T-helper 1 cell treated with Interleukin-12 subunit alpha and Interleukin-12 subunit beta and Interleukin-4 antibody, amounts not matched to agents 30 μg/mL and 1 μg/mL, for 36 hours (primary cell): Measurements from ENCODE around the gene ZNF544.
A peak's percentile ranks its signal among the peaks of the same experiment; 100 is the strongest.

ENCODE experiments used
- H3K27ac Mint-ChIP-seq: one replicate; pipeline ENCODE4 v1.8.0; 2021; ENCODE audit warnings: mild to moderate bottlenecking, mixed read lengths
- H3K27me3 Mint-ChIP-seq: one replicate; pipeline ENCODE4 v1.8.0; 2021; ENCODE audit warnings: low read depth, mixed read lengths
- H3K36me3 Mint-ChIP-seq: one replicate; pipeline ENCODE4 v1.8.0; 2021; ENCODE audit warnings: low read depth, mixed read lengths
- H3K4me1 Mint-ChIP-seq: one replicate; pipeline ENCODE4 v1.8.0; 2021; ENCODE audit warnings: low read depth, mixed read lengths
- H3K4me3 Mint-ChIP-seq: one replicate; pipeline ENCODE4 v1.8.0; 2021; ENCODE audit warnings: mild to moderate bottlenecking, moderate library complexity, mixed read lengths
- H3K9me3 Mint-ChIP-seq: one replicate; pipeline ENCODE4 v1.8.0; 2021; ENCODE audit warnings: mixed read lengths

ZNF544 gene

GRCh38 chr19:58274771-58275201 lies 46.1 kb downstream of the ZNF544 start:
- Mint-ChIP-seq H3K27ac (no peak overlapping the region), H3K27me3 (no peaks in the 10 kb centered on the region), H3K4me3 (no peak overlapping the region), H3K9me3 (peaks cover 33% of the 10 kb centered on the region), H3K4me1 (peaks cover 10% of the 10 kb centered on the region), H3K36me3 (peaks cover 54% of the 10 kb centered on the region)

GRCh38 chr19:58275564-58275963 lies 46.9 kb downstream of the ZNF544 start:
- no peaks in the 10 kb centered on the region for H3K27me3 Mint-ChIP-seq
- peaks cover 18% of the 10 kb centered on the region for H3K4me1 Mint-ChIP-seq
- peaks cover 55% of the 10 kb centered on the region for H3K36me3 Mint-ChIP-seq
- no peak overlapping the region for H3K4me3 Mint-ChIP-seq
- H3K27ac Mint-ChIP-seq, result no peak overlapping the region
- peaks cover 27% of the 10 kb centered on the region for H3K9me3 Mint-ChIP-seq

GRCh38 chr19:58277197-58277596 lies 48.5 kb downstream of the ZNF544 start:
- Mint-ChIP-seq H3K27ac (no peak overlapping the region), H3K4me1 (peaks cover 20% of the 10 kb centered on the region), H3K36me3 (peaks cover 54% of the 10 kb centered on the region), H3K4me3 (peak overlapping the region; percentile 25), H3K27me3 (no peaks in the 10 kb centered on the region), H3K9me3 (peaks cover 15% of the 10 kb centered on the region)

GRCh38 chr19:58277748-58278540 lies 49.2 kb downstream of the ZNF544 start:
- H3K9me3 Mint-ChIP-seq, result peaks cover 15% of the 10 kb centered on the region
- peak overlapping the region; percentile 93 for H3K4me3 Mint-ChIP-seq
- peak overlapping the region; percentile 95 for H3K27ac Mint-ChIP-seq
- peaks cover 56% of the 10 kb centered on the region for H3K36me3 Mint-ChIP-seq
- H3K27me3 Mint-ChIP-seq, result no peaks in the 10 kb centered on the region
- H3K4me1 Mint-ChIP-seq, result peaks cover 20% of the 10 kb centered on the region

- Mint-ChIP-seq H3K4me3 (peak within 1 kb of the TSS; percentile 93), H3K27ac (peak within 1 kb of the TSS; percentile 95), H3K27me3 (no peaks in the 10 kb centered on the region), H3K36me3 (peaks cover 58% of the 10 kb centered on the region), H3K9me3 (peaks cover 15% of the 10 kb centered on the region), H3K4me1 (peaks cover 20% of the 10 kb centered on the region)
Observed at GRCh38 chr19:58278541-58279041, 49.9 kb downstream of the ZNF544 start, which contains the start of gene ZNF8. Gene ZNF8, plus strand, starts transcription at chr19:58278955. Its CDS starts 127 bp downstream, at chr19:58279082.

GRCh38 chr19:58279042-58279924 lies 50.6 kb downstream of the ZNF544 start:
- Mint-ChIP-seq H3K4me1 (peaks cover 20% of the 10 kb centered on the region), H3K4me3 (peak overlapping the region; percentile 93), H3K36me3 (peaks cover 55% of the 10 kb centered on the region), H3K27ac (peak overlapping the region; percentile 95), H3K27me3 (no peaks in the 10 kb centered on the region), H3K9me3 (peaks cover 13% of the 10 kb centered on the region)

- peaks cover 52% of the 10 kb centered on the region for H3K36me3 Mint-ChIP-seq
- peak overlapping the region; percentile 95 for H3K27ac Mint-ChIP-seq
- no peaks in the 10 kb centered on the region for H3K27me3 Mint-ChIP-seq
- peak overlapping the region; percentile 93 for H3K4me3 Mint-ChIP-seq
- peaks cover 7% of the 10 kb centered on the region for H3K9me3 Mint-ChIP-seq
- H3K4me1 Mint-ChIP-seq, result peaks cover 20% of the 10 kb centered on the region
Observed at GRCh38 chr19:58279925-58280316, 51.2 kb downstream of the ZNF544 start.

GRCh38 chr19:58284199-58284598 lies 55.5 kb downstream of the ZNF544 start:
- Mint-ChIP-seq H3K27ac (no peak overlapping the region), H3K27me3 (no peaks in the 10 kb centered on the region), H3K9me3 (no peaks in the 10 kb centered on the region), H3K36me3 (peaks cover 59% of the 10 kb centered on the region), H3K4me1 (peaks cover 16% of the 10 kb centered on the region), H3K4me3 (no peak overlapping the region)

- Mint-ChIP-seq H3K4me3 (no peak overlapping the region), H3K9me3 (peaks cover 47% of the 10 kb centered on the region), H3K27ac (no peak overlapping the region), H3K36me3 (peaks cover 81% of the 10 kb centered on the region), H3K27me3 (no peaks in the 10 kb centered on the region), H3K4me1 (peaks cover 2% of the 10 kb centered on the region)
Observed at GRCh38 chr19:58291943-58292342, 63.2 kb downstream of the ZNF544 start.

GRCh38 chr19:58294743-58295374 lies 66.1 kb downstream of the ZNF544 start:
- Mint-ChIP-seq H3K36me3 (peaks cover 80% of the 10 kb centered on the region), H3K9me3 (peaks cover 54% of the 10 kb centered on the region), H3K4me3 (no peak overlapping the region), H3K27me3 (no peaks in the 10 kb centered on the region), H3K4me1 (peaks cover 2% of the 10 kb centered on the region), H3K27ac (no peak overlapping the region)

GRCh38 chr19:58296104-58296503 lies 67.4 kb downstream of the ZNF544 start:
- Mint-ChIP-seq H3K4me1 (peaks cover 2% of the 10 kb centered on the region), H3K9me3 (peaks cover 61% of the 10 kb centered on the region), H3K36me3 (peaks cover 85% of the 10 kb centered on the region), H3K4me3 (no peak overlapping the region), H3K27me3 (no peaks in the 10 kb centered on the region), H3K27ac (no peak overlapping the region)

- H3K4me3 Mint-ChIP-seq, result no peak overlapping the region
- H3K27me3 Mint-ChIP-seq, result no peaks in the 10 kb centered on the region
- peaks cover 11% of the 10 kb centered on the region for H3K4me1 Mint-ChIP-seq
- no peak overlapping the region for H3K27ac Mint-ChIP-seq
- peaks cover 33% of the 10 kb centered on the region for H3K9me3 Mint-ChIP-seq
- peaks cover 59% of the 10 kb centered on the region for H3K36me3 Mint-ChIP-seq
Observed at GRCh38 chr19:58300620-58301019, 71.9 kb downstream of the ZNF544 start.

- peak overlapping the region; percentile 96 for H3K27ac Mint-ChIP-seq
- H3K4me1 Mint-ChIP-seq, result peaks cover 30% of the 10 kb centered on the region
- H3K4me3 Mint-ChIP-seq, result peak overlapping the region; percentile 96
- H3K27me3 Mint-ChIP-seq, result no peaks in the 10 kb centered on the region
- peaks cover 67% of the 10 kb centered on the region for H3K36me3 Mint-ChIP-seq
- H3K9me3 Mint-ChIP-seq, result peaks cover 27% of the 10 kb centered on the region
Observed at GRCh38 chr19:58304255-58304654, 75.5 kb downstream of the ZNF544 start.

- peaks cover 33% of the 10 kb centered on the region for H3K4me1 Mint-ChIP-seq
- H3K36me3 Mint-ChIP-seq, result peaks cover 71% of the 10 kb centered on the region
- peak overlapping the region; percentile 96 for H3K4me3 Mint-ChIP-seq
- no peaks in the 10 kb centered on the region for H3K27me3 Mint-ChIP-seq
- H3K9me3 Mint-ChIP-seq, result peaks cover 26% of the 10 kb centered on the region
- H3K27ac Mint-ChIP-seq, result peak overlapping the region; percentile 96
Observed at GRCh38 chr19:58304748-58305064, 76.0 kb downstream of the ZNF544 start.
